Nephron (organoid): ENCODE measurements around the gene FLRT1.
A peak's percentile ranks its signal among the peaks of the same experiment; 100 is the strongest.

ENCODE experiments used
- H3K27ac Mint-ChIP-seq, 3 experiments: 2 replicates each; pipeline ENCODE4 v1.8.0; 2020; ENCODE audit warnings: mixed read lengths in 3 of 3, mild to moderate bottlenecking in 2 of 3, moderate library complexity in 1 of 3
- H3K27me3 Mint-ChIP-seq: 2 replicates; pipeline ENCODE4 v1.8.0; 2021; ENCODE audit warnings: low read depth, mild to moderate bottlenecking, moderate library complexity, mixed read lengths
- H3K36me3 Mint-ChIP-seq: 2 replicates; pipeline ENCODE4 v1.8.0; 2020; ENCODE audit warnings: low read depth, mixed read lengths
- H3K4me1 Mint-ChIP-seq: 2 replicates; pipeline ENCODE4 v1.8.0; 2020; ENCODE audit warnings: mixed read lengths
- H3K4me3 Mint-ChIP-seq, 3 experiments: 2 replicates each; pipeline ENCODE4 v1.8.0; 2020; ENCODE audit warnings: mild to moderate bottlenecking in 3 of 3, mixed read lengths in 3 of 3, moderate library complexity in 2 of 3
- H3K9me3 Mint-ChIP-seq: 2 replicates; pipeline ENCODE4 v1.8.0; 2020; ENCODE audit warnings: mixed read lengths
- CTCF ChIP-seq, 3 experiments: fragments of 200-600 bp; sonication (generic); IDR thresholded peaks; one replicate each; pipeline ENCODE4 v1.5.0; 2021; ENCODE audit warnings: antibody characterized with exemption in 3 of 3; ENCODE audit not compliant: unreplicated experiment in 3 of 3

Gene FLRT1

DNA sequence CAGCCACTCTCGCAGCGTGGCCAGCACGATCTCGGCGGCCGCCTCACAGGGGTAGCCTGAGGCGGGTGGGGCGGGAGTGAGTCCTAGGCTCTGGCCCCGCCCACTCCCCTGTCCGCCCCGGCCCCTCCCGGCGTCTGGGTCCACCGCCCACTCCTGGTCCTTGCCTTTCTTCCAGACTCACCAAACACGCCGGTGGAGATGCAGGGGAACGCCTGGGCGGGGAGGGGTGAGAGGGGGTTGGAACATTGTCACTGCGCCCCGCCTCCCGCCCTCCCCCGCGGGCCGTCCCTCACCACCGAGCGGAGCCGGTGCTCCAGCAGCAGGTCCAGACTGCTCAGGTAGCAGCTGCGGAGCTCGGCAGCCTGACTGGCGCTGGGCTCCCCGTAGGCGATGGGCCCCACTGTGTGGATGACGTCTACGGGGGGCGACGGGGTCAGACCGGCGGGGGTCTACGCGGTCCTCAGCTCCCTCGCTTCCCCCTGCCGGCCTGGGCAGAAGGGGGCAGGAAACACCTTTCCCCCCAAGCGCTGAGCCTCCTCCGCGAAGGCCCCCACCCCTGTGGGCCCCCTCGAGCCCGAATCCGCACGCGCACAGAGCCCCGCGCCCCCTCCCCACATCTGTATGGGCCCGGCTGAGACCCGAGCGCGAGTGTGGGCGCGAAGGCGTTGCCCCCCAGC is 36.2 kb upstream of the FLRT1 start:
- peaks cover 16% of the 10 kb centered on the region for H3K27me3 Mint-ChIP-seq
- H3K36me3 Mint-ChIP-seq = peaks cover 36% of the 10 kb centered on the region
- TF ChIP-seq CTCF (IDR thresholded peaks at IDR 0.05; ENCODE audit: unreplicated experiment in 3 of 3) = no peak
- H3K9me3 Mint-ChIP-seq = no peaks in the 10 kb centered on the region
- peaks cover 30% of the 10 kb centered on the region for H3K4me1 Mint-ChIP-seq
- no peak overlapping the region for H3K27ac Mint-ChIP-seq
- peak overlapping the region in 1 of 3 experiments; percentile 50 for H3K4me3 Mint-ChIP-seq

DNA sequence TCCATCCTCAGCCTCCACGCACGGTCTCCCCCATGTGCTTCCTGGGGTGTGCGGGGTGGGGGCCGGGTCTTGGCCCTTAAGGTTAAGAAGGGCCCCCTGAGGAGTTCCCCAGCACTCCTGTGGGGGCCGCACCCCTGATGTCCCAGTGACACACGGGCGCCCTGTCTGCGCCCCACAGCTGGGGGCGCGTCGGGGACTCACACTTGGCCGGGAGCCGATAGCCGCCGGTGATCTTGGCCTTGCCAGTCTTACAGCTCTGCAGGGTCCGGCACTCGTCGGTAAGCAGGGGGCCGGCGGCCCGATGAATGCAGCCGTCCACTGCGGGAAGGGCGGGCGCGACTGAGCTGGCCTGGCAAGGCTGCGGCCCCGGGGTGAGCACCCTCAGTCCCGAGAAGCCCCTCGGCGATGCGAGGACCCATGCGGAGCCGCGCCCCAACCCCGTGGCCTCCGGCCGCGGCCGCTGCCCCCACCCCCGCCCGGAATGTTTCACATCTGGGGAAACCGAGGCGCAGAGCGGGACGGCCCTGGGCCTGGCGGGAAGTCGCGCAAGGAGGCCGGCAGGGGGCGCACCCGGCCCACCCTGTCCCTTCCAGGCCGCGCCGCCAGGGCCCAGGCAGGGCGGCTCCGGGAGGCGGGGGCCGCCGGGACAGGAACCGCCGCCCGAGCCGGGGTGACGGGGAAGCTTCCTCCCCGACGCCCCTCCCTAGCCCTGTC is 35.5 kb upstream of the FLRT1 start:
- TF ChIP-seq CTCF (IDR thresholded peaks at IDR 0.05; ENCODE audit: unreplicated experiment in 3 of 3) = peak; percentile 77 to 87 (median 83)
- Mint-ChIP-seq H3K4me3 (peak overlapping the region in 1 of 3 experiments; percentile 50), H3K27me3 (peaks cover 13% of the 10 kb centered on the region), H3K36me3 (peaks cover 29% of the 10 kb centered on the region), H3K27ac (no peak overlapping the region), H3K9me3 (no peaks in the 10 kb centered on the region), H3K4me1 (peaks cover 30% of the 10 kb centered on the region)

GRCh38 chr11:64000740-64001483 is 34.8 kb upstream of the FLRT1 start:
- Mint-ChIP-seq H3K9me3 (no peaks in the 10 kb centered on the region), H3K4me3 (peak overlapping the region in 2 of 3 experiments; percentile 7 to 17), H3K36me3 (peaks cover 22% of the 10 kb centered on the region), H3K27ac (no peak overlapping the region), H3K27me3 (peaks cover 13% of the 10 kb centered on the region), H3K4me1 (peaks cover 30% of the 10 kb centered on the region)
- no peak for TF ChIP-seq CTCF (IDR thresholded peaks at IDR 0.05; ENCODE audit: unreplicated experiment in 3 of 3)

- Mint-ChIP-seq H3K9me3 (no peaks in the 10 kb centered on the region), H3K27me3 (peaks cover 21% of the 10 kb centered on the region), H3K36me3 (peaks cover 15% of the 10 kb centered on the region), H3K27ac (peak overlapping the region; percentile 27 to 67 (median 31)), H3K4me1 (peaks cover 37% of the 10 kb centered on the region), H3K4me3 (peak overlapping the region; percentile 7 to 24 (median 17))
- no peak for TF ChIP-seq CTCF (IDR thresholded peaks at IDR 0.05; ENCODE audit: unreplicated experiment in 3 of 3)
These were observed 34.0 kb upstream of the FLRT1 start for GRCh38 chr11:64001484-64002420.

- no peaks in the 10 kb centered on the region for H3K9me3 Mint-ChIP-seq
- TF ChIP-seq CTCF (IDR thresholded peaks at IDR 0.05; ENCODE audit: unreplicated experiment in 3 of 3) = no peak
- H3K4me1 Mint-ChIP-seq = peaks cover 53% of the 10 kb centered on the region
- peak overlapping the region; percentile 55 to 72 (median 62) for H3K27ac Mint-ChIP-seq
- no peaks in the 10 kb centered on the region for H3K36me3 Mint-ChIP-seq
- H3K27me3 Mint-ChIP-seq = peaks cover 31% of the 10 kb centered on the region
- peak overlapping the region in 1 of 3 experiments; percentile 12 for H3K4me3 Mint-ChIP-seq
These were observed 31.7 kb upstream of the FLRT1 start for GRCh38 chr11:64003807-64004589.
